ENCODE data around the gene VPS13A. TPM values are rescaled to one million over a fixed set of nuclear protein-coding genes. Genes with fewer than 3 reads are reported as not detected.
"Not testable (repeated sequence)": the region's sequence is repeated elsewhere in the genome, so short reads cannot be mapped to it uniquely, and the experiment has no call there.

Gene VPS13A
- total RNA-seq, 1 donor from 2014 or later, result 35.0 TPM

DNA sequence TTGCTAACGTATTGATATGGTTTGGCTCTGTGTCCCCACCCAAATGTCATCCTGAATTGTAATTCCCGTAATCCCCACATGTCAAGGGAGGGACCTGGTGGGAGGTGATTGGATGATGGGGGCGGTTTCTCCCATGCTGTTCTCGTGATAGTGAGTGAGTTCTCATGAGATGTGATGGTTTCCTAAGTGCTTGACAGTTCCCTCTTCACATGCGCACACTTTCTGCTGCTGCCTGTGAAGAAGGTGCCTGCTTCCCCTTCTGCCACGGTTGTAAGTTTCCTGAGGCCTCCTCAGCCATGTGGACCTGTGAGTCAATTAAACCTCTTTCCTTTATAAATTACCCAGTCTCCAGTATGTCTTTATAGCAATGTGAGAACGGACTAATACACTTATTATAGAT is 263.8 kb downstream of the VPS13A start:
- intact Hi-C loops (cut with DNase I); DNase-seq; ATAC-seq (ENCODE audit: poor library complexity): not testable (repeated sequence)

DNA sequence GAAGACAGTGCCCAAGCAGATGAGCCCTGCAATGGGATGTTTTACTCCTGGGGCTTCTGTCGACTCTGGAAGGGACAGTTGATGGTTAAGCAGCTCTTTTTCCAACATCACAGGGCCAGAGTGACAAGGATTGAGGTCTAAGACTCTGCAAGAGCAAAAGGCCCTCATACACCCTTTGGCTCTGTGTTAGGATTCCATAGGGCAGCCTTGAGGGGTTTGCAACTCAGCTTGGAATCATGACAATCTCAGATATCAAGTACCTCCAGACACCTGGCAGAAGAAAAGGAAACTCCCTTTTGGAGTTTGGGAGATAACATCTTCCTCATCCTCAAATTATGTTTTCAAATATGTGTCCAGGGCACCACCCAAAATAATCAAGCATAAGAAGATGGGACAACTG is 265.1 kb downstream of the VPS13A start:
- DNase-seq (no peak), ATAC-seq (ENCODE audit: poor library complexity) (no peak)
- intact Hi-C loops (cut with DNase I), result no loop called here

GRCh38 chr9:77447646-77448045 is 270.3 kb downstream of the VPS13A start:
- DNase-seq (no peak), ATAC-seq (ENCODE audit: poor library complexity) (no peak)
- intact Hi-C loops (cut with DNase I), result no loop called here

DNA sequence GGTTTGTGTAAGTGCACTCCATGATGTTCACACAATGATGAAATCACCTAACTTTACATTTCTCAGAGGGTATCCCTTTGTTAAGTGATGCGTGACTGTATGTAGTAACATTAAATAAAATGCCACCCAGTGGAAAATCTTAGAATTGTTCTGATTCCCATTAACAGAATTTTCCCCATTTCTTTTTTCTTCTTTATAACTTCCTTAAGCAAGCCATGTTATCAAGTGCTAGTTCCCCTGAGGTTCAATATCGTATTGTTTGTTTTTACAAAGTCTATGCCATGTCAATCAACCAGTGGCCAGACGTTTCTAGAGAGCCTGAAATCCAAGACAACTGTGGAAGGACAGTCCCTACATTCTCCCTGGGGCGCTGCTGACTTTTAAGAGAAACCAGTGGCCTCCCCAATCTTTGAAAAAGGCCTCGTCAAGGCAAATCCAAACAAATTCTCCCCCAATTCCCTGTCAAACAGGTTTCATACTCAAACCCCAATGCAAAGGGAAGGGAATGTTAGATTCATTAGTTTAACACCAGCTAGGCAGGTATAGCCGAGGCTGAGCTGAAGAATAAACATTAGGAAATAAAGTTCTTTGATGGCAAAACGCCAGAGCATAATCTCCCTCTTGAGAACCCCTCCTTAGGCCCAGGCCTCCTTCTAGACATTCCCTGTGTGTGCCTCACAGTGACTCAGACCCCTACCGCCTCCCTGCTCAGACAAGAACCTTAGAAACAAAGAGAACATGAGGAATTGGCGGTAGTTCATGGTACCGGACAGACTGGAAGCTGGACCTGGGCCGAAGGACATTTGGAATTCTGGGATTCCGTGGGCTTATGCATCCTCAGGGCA is 272.1 kb downstream of the VPS13A start:
- ATAC-seq (ENCODE audit: poor library complexity), result no peak
- intact Hi-C loops (cut with DNase I), result no loop called here
- no peak for DNase-seq

DNA sequence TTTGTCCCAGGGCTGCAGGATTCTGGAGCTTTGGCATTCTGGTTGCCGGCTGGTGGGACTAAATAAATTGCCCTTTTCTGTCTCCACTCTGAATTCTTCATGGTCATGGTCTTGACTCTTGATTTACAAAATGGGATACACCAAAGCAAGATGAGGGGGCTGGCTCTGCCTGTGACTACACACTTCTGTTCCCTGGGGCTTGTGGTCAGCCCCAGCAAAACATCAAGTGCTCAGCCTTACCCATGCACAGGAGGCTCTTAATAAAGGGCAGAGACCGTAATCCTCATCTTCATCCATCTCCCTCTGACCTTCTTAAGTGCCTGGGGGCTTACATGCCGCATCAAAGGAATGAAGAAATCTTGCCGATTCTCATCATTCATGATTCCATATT is 272.7 kb downstream of the VPS13A start:
- DNase-seq (no peak), ATAC-seq (ENCODE audit: poor library complexity) (no peak)
- intact Hi-C loops (cut with DNase I), result no loop called here

DNA sequence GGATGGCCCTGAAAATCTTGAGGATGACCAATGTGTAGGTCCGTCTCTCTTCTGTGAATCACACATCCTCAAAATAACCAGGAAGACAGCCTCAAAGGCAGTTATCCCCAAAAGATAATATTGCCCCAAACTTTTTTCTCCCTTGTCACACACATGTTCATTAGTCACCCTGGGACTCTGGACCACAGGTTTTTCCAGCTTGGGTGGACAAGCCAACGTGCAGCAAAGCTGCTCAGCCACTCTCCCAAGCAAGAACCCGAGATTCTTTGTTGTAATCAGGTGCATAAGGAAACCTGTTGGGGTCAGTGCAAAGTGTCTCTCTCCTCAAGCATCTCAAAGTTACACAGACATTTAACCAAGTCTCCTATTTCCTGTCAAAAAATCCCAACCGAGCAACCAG is 274.2 kb downstream of the VPS13A start:
- ATAC-seq (ENCODE audit: poor library complexity) (no peak), DNase-seq (no peak)
- intact Hi-C loops (cut with DNase I), result no loop called here

- intact Hi-C loops (cut with DNase I), result no loop called here
- no peak for DNase-seq
- ATAC-seq (ENCODE audit: poor library complexity), result no peak
These were observed 276.7 kb downstream of the VPS13A start for GRCh38 chr9:77453825-77454647.

DNA sequence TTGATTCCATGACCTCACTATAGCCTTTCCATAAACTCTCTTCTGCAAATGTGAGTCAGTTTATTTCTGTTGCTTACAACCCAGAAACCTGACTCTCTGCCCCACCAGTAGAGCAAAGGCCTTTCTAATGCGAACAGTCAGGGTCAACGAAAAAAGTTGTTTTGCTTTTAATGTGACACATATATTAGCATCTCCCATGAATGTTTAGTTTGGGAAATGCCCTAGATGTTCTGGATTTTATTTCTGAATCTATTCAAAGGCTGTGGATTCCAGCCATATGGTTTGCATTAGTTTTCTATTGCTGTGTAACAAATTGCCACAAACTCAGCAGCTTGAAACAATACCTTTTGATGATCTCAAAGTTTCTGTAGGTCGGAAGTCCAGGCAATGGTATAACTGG is 277.3 kb downstream of the VPS13A start:
- intact Hi-C loops (cut with DNase I), result no loop called here
- DNase-seq (no peak), ATAC-seq (ENCODE audit: poor library complexity) (no peak)

GRCh38 chr9:77455312-77455927 is 278.1 kb downstream of the VPS13A start:
- no peak for ATAC-seq (ENCODE audit: poor library complexity)
- no peak for DNase-seq
- intact Hi-C loops (cut with DNase I), result no loop called here

- ATAC-seq (ENCODE audit: poor library complexity) (peak; percentile 90), DNase-seq (peak; percentile 90)
These were observed 279.6 kb downstream of the VPS13A start for GRCh38 chr9:77456829-77457437.

GRCh38 chr9:77457916-77458592 is 280.7 kb downstream of the VPS13A start:
- ATAC-seq (ENCODE audit: poor library complexity) (peak; percentile 96), DNase-seq (peak; percentile 51)
- intact Hi-C loops (cut with DNase I), result no loop called here

More at GRCh38 chr9:77456829-77457437, 279.6 kb downstream of the VPS13A start:
- intact Hi-C loops (cut with DNase I), result no loop called here

DNA sequence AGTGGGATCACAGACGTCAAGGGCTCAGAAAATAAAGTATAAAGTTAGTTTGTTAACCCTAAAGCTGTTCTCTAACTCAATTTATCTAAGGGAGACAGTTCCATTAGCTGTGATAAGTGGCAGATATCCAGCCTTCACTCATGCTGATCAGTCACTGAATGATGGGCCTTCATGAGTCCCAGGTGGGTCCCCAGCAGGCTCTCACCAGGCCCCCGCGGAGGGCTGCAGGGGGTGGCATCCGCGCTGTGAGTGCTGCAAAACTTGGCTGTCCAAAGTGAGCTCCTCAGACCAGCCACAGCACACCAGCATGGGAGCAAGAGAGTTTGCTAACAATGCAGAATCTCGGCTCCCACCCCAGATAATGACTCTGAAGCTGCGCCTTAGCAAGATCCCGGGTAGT is 283.6 kb downstream of the VPS13A start:
- intact Hi-C loops (cut with DNase I), result no loop called here
- no peak for ATAC-seq (ENCODE audit: poor library complexity)
- DNase-seq, result no peak

- intact Hi-C loops (cut with DNase I), result no loop called here
- ATAC-seq (ENCODE audit: poor library complexity) (no peak), DNase-seq (no peak)
These were observed 284.7 kb downstream of the VPS13A start for GRCh38 chr9:77462066-77462465.

DNA sequence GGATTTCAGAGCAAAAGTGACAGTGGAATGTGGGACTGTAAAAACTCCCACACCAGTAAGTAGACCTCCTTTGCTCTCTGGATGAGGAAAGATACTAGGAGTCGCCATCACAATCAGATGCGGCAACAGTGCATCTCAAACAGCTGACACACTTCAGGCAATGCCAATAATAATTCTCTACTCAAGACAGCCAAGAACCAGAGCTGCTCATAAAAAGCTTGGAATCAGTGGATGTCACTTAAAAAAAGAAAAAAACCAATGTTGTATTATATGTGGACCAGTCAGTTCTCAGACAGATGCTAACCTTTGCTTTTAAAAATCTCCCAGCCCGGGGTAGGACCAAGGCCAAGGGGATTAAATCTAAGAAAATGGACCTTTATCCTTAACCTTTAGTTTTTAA is 285.8 kb downstream of the VPS13A start:
- DNase-seq, result no peak
- intact Hi-C loops (cut with DNase I), result no loop called here
- no peak for ATAC-seq (ENCODE audit: poor library complexity)

GRCh38 chr9:77464661-77465060 is 287.3 kb downstream of the VPS13A start:
- ATAC-seq (ENCODE audit: poor library complexity) (no peak), DNase-seq (no peak)
- intact Hi-C loops (cut with DNase I), result no loop called here

DNA sequence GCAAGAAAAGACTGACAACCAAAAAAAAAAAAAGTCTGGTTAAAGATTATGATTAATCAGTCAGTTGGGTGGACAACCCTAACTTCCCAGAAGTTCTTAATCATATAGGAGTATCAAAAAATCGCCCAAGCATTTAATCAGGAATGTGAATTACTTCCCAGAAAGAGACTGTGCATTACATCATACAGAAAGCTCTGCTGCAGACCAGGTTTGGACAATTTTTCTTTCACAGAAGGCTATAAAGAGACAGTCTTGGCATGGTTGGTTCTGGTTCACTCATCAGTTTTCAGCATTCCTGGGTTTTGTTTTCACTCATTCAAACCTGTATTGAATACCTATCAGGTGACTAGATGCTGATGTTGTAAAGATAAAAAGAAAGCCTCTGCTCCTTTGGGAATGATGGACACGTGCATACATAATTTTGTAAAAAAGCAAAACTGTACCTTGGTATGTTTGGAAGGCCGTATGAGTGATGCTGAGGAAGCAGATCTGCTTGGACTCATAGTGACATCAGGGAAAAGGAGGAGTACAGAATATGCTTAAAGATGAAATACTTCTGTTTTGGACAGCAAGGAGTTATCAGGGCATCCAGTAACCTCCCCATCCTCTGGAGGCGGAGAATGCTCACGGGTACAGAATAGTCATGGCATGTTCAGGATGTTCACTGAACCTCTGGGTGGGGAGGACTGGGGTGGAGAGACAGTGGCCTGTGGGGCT is 292.3 kb downstream of the VPS13A start:
- intact Hi-C loops (cut with DNase I), result no loop called here
- no peak for DNase-seq

More for the DNA sequence above, 292.3 kb downstream of the VPS13A start:
- ATAC-seq (ENCODE audit: poor library complexity), result no peak

Data from Right ventricle myocardium superior (tissue), 1 donor.